GM18873 (cell line): ENCODE data around the gene GLRX.
"Not testable (repeated sequence)": the region's sequence is repeated elsewhere in the genome, so short reads cannot be mapped to it uniquely, and the experiment has no call there.

Source experiments
- ATAC-seq: cut with Tn5 transposase; IDR thresholded peaks from one replicate; pipeline ENCODE4 v1.9.1; 2021; ENCODE audit warnings: mild to moderate bottlenecking, moderate library complexity, moderate number of reproducible peaks; ENCODE audit not compliant: unreplicated experiment, low FRiP score

Gene GLRX

GRCh38 chr5:95830226-95830625 is 7.7 kb upstream of the GLRX start:
- ATAC-seq, result no peak

DNA sequence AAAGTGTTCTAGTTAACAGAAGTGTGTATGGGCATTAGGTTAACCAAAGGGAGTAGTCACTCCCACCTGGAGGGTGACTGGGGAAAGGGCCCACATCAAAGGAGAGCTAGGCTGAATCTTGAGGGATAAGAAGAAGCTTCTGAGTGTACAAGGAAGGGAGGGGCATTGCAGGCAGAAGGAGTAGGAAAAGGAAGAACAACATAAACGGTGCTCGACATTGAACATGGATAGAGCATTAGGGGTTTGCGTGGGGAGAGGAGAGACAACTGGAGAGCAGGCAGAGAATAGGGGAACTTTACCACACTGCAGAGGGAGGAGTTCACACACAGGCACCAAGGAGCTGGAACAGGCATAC is 5.3 kb upstream of the GLRX start:
- no peak for ATAC-seq

DNA sequence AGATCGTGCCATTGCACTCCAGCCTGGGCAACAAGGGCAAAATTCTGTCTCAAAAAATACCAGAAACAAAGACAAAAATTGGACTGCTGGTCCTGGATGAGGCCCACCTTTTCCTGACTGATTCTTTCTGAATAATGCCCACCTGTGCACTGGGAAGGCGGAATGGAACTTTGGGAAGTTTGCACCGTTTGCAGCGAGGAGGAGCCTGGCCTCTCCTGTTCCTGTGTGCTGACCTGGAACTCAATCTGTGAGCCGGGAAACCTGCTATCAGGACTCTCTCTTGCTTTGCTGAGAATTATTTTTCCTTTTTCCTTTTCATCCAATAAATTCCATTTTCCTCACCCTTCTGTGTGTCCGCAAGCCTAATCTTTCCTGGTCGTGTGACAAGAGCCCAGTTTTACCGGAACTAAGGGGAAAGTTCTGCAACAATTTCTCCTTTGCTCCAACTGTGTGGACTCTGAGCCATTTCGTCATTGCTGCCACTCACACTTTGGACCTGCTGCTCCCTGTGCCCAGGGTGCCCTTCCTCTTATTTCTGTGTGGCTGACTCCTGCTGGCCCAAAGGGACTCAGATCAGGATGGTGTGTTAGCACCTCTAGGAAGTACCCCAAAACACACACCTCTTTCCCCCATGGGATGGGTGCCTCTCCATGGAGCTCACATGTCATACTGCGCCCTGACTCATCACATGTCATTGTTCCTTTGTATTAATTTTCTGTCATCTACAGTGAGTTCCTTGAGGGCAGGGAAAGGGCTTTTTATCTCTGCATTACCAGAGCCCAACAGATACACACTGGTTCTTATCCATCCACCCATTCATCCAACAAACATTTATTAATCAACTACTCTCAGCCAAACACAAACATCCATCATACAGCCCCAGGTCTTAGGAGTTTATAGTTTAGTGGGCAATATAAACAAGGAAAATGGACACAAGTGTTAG is 4.7 kb upstream of the GLRX start:
- ATAC-seq, result no peak

GRCh38 chr5:95825495-95825894 is 3.0 kb upstream of the GLRX start:
- no peak for ATAC-seq

DNA sequence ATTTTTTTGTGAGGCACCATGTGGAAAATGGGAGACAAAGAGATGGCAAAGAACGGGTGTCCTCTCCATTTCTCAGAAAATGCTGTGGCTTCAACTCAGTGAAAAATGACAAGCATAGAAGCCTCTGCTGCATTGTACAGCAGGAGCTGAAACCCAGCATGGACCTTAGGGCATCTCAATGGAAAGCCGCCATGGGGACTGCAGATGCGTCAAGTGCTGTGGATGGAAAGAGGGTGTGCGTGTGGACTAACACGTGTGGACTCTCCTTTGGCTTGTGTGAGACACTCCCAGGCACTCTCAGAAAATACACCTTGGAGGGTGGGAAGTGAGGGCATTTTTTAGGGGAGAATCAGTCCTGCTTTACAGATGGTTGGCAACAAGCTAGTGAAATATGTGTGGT is 2.2 kb upstream of the GLRX start:
- no peak for ATAC-seq

DNA sequence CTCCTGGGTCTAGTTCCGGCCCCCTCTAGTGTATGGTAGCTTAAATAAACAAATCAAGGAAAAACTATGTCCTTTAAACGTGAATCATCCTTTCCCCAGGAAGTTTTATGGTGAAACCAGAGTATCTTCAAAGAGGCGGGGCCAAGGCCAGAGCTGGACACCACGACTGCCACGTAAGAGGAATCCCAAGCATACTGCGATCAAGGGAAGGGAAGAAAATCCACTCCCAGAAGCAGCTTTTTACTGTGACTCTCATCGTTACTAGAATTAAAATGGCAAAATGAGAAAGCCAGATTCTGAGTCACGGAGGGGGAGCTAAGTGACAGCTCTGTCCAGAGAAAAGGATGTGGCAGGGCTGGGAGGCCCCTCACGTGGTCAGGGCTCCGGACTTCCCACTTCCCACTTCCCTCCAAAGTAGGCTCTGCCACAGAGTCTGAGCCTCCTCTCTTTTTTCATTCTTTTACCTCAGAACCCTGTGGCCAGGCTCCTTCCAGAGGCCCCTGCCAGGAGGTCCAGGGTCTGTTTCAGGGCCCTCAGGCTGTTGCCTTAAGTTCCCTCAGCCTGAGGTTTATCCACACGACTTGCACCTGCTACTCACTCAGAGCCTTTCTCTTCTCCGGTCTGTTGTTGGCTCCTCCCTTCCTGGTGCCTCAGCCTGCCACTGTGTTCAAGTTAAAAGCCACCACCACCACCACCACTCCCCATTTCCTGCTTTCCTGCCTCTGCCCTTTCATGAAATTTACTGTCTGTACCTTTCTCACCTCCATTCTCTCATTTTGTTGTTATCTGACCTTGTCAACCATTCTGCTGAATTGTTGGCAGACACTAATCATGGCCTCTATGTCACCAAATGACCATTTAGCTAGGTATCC is 1.4 kb upstream of the GLRX start:
- ATAC-seq, result peak; percentile 47

DNA sequence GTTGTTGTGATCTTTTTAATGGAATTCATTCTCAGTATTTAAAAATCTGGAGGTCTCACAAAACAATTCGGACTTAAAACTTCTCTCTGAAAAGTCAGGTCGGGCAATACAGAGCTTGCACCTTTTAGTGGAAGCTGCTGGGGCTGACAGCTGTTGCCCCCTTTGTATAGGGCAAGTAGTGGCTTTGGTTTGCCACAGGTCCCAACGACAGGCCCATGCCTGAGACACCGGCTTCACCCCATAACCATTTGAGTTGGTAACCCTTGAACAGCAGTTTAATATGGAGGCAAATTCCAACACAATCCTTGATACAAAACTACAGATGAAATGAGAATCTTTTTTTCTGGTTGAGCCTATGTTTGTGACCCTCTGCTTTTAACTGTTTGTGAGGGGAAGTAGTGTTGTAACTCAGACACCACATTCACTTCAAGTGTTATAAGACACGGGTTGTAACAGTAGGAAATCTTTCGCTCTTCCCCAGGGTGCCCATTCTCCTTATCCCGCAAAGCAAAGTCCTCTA is 752 bp upstream of the GLRX start:
- ATAC-seq, result no peak

DNA sequence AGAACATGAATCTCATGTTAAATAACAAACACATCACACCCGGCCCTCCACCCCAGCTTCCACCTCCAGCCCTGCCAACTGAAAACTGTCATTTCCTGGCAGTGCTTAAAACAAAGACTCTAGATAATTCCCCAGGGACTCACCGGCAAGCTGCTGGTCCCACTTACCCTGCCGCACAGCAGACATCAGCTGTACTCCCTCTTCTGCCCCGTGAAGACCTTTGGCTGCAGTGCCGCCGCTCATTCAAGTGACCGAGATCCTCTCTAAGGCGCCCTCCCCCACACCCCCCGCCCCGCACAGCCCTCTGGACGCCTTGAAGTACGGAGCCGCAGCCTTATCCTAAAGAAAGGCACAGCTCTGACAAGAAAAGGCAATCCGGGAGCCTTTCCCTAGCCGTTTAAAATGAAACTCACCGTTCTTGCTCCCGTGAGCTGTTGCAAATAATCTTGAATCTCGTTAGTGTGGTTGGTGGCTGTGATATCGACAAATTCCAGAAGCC is 434 bp downstream of the GLRX start:
- no peak for ATAC-seq

- no peak for ATAC-seq
These were observed 1.2 kb downstream of the GLRX start for GRCh38 chr5:95821110-95822021.

- ATAC-seq, result no peak
These were observed 4.1 kb downstream of the GLRX start for GRCh38 chr5:95818181-95819147.

- ATAC-seq, result no peak
These were observed 5.1 kb downstream of the GLRX start for GRCh38 chr5:95817430-95817829.

DNA sequence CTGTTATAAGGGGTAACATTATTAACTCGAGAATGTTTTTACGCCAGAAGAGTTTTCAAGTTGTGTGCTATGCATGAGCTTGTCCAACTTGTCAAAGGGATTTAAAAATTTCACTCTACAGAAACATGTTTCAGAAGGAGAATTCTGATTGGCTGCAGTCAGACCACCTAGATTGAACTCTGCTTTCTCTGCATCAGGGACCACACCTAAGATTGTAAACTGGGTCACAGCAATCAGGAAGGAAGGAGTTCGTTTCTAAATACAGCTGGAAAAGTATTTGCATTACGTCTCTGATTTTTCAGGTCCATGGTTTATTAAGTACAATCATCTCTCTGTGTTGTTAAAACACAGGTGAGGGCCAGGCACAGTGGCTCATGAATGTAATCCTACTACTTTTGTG is 5.8 kb downstream of the GLRX start:
- ATAC-seq, result no peak

DNA sequence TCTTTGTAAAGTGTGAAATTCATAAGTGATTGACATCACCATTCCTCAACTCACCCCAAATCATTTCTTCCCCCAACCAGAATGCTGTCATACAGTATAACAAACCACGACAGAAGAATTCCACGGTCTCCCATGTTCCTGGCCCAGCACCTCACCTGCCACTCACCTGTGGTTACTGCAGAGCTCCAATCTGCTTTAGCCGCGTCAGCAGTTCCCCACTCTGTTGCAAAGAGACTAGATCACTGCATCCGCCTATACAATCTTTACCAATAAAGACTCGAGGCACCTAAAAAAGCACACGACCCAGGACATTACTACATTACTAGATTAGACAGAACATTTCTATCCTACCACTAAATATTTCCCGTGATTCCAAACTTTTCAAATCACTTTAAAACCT is 6.2 kb downstream of the GLRX start:
- no peak for ATAC-seq

GRCh38 chr5:95815155-95815729 is 7.3 kb downstream of the GLRX start:
- ATAC-seq, result no peak

DNA sequence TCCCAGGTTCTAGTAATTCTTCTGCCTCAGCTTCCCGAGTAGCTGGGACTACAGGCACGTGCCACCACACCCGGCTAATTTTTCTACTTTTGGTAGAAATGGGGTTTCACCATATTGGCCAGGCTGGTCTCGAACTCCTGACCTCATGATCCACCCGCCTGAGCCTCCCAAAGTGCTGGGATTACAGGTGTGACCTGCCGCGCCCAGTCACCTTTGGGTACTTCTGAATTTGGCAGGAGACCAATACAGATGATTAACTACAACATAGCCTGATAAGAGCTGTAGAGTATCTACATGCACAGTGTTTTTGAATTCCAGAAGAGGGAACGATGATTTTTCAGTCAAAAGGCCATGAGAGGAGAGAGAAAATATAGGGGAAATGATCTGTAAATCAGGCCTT is 9.5 kb downstream of the GLRX start:
- ATAC-seq, result not testable (repeated sequence)

- ATAC-seq, result no peak
These were observed 10.5 kb downstream of the GLRX start for GRCh38 chr5:95812074-95812471.

GRCh38 chr5:95811461-95812073 is 11.0 kb downstream of the GLRX start:
- ATAC-seq, result not testable (repeated sequence)

DNA sequence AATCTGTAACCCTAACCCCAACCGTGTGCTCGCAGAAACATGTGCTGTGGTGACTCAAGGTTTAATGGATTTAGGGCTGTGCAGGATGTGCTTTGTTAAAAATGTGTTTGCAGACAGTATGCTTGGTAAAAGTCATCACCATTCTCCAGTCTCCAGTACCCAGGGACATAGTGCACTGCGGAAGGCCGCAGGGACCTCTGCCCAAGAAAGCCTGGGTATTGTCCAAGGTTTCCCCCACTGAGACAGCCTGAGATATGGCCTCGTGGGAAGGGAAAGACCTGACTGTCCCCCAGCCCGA is 11.5 kb downstream of the GLRX start:
- ATAC-seq, result not testable (repeated sequence)
